H1 (cell line): ENCODE results near the gene DAP. TPM values are rescaled to one million over a fixed set of nuclear protein-coding genes. Genes with fewer than 3 reads are reported as not detected.

Experiments used
- CTCF ChIA-PET: fragments of 300-600 bp; sonication (Branson Sonifier 250); formaldehyde crosslinking; loops from one replicate; lab custom pipeline; 2021; ENCODE audit not compliant: partially characterized antibody; lab: Charles Lee
- POLR2A ChIA-PET: fragments of 300-600 bp; sonication (Branson Sonifier 250); formaldehyde crosslinking; loops from one replicate; lab custom pipeline; 2021; ENCODE audit warnings: inconsistent platforms; ENCODE audit not compliant: partially characterized antibody; lab: Charles Lee
- DNase-seq, 2 experiments: peaks; one replicate each; pipeline versions ENCODE4 v3.0.0 to v3.0.0-alpha.2; 2010 to 2022; ENCODE audit warnings: low spot score in 2 of 2, low read depth in 1 of 2, mixed read lengths in 1 of 2
- FAIRE-seq: peaks from 2 replicates; lab custom pipeline; 2011; peaks lifted over from hg19 to GRCh38; lab: Jason Lieb, UNC
- H2AFZ ChIP-seq: 2 replicates; pipeline ENCODE4 v1.8.1; 2012; ENCODE audit warnings: low read length, inconsistent platforms
- H2AK5ac ChIP-seq: 2 replicates; pipeline ENCODE4 v1.6.1; 2013; ENCODE audit warnings: low read depth, low read length
- H2BK120ac ChIP-seq: replicated peaks from 2 replicates; pipeline ENCODE3; 2013; ENCODE audit warnings: low read depth, low read length, inconsistent platforms
- H2BK12ac ChIP-seq: 2 replicates; pipeline ENCODE4 v1.6.1; 2013; ENCODE audit warnings: low read depth, low read length
- H2BK15ac ChIP-seq: 2 replicates; pipeline ENCODE4 v1.6.1; 2013; ENCODE audit warnings: low read length
- H2BK20ac ChIP-seq: 2 replicates; pipeline ENCODE4 v1.6.1; 2013; ENCODE audit warnings: low read length
- H2BK5ac ChIP-seq: 2 replicates; pipeline ENCODE4 v1.6.1; 2013; ENCODE audit warnings: low read depth, low read length
- H3K14ac ChIP-seq: 2 replicates; pipeline ENCODE4 v1.6.1; 2013; ENCODE audit warnings: inconsistent platforms; ENCODE audit not compliant: insufficient read length
- H3K18ac ChIP-seq: 2 replicates; pipeline ENCODE4 v1.6.1; 2013; ENCODE audit warnings: low read length; ENCODE audit errors: extremely low read depth
- H3K23ac ChIP-seq: 2 replicates; pipeline ENCODE4 v1.6.1; 2013; ENCODE audit warnings: inconsistent platforms; ENCODE audit not compliant: insufficient read length
- H3K23me2 ChIP-seq: 2 replicates; pipeline ENCODE4 v1.6.1; 2013; ENCODE audit warnings: low read depth, low read length
- H3K27ac ChIP-seq: 2 replicates; pipeline ENCODE4 v1.6.1; 2011; ENCODE audit warnings: low read depth, low read length, inconsistent platforms
- H3K27me3 ChIP-seq, 4 experiments: replicated peaks in 1 of 4; 1 replicate in 1 of 4; 2 replicates in 3 of 4; pipeline versions ENCODE4 v1.6.1 to v1.8.1; 2011 to 2013; ENCODE audit warnings: low read length in 3 of 4, mild to moderate bottlenecking in 3 of 4, inconsistent platforms in 2 of 4, mixed read lengths in 2 of 4, moderate library complexity in 1 of 4; ENCODE audit not compliant: control insufficient read depth in 3 of 4, insufficient read depth in 3 of 4; ENCODE audit errors: extremely low read depth in 1 of 4
- H3K36me3 ChIP-seq, 4 experiments: 2 replicates each; pipeline versions ENCODE4 v1.6.1 to v1.8.1; 2011 to 2013; ENCODE audit warnings: mild to moderate bottlenecking in 4 of 4, low read length in 3 of 4, moderate library complexity in 2 of 4, control low read depth in 1 of 4, inconsistent platforms in 1 of 4; ENCODE audit not compliant: insufficient read depth in 4 of 4, control insufficient read depth in 2 of 4
- H3K4ac ChIP-seq: replicated peaks from 2 replicates; pipeline ENCODE3; 2013; ENCODE audit warnings: low read length, low read depth, mixed read lengths, inconsistent platforms; ENCODE audit not compliant: insufficient read length
- H3K4me1 ChIP-seq, 4 experiments: replicated peaks in 1 of 4; 1 replicate in 1 of 4; 2 replicates in 3 of 4; pipeline versions ENCODE4 v1.6.1 to v1.8.1; 2011 to 2013; ENCODE audit warnings: low read length in 3 of 4, inconsistent platforms in 2 of 4, mixed read lengths in 1 of 4; ENCODE audit not compliant: insufficient read depth in 4 of 4, control insufficient read depth in 3 of 4
- H3K4me2 ChIP-seq, 2 experiments: 2 replicates each; pipeline versions ENCODE4 v1.6.1 to v1.8.1; 2011 to 2013; ENCODE audit warnings: low read depth in 2 of 2, low read length in 2 of 2, control low read depth in 1 of 2, inconsistent platforms in 1 of 2, mild to moderate bottlenecking in 1 of 2; ENCODE audit not compliant: insufficient read depth in 1 of 2
- H3K4me3 ChIP-seq, 4 experiments: fragments of 200-600, 300-600 bp in 1 of 4; sonication (generic), shearing (Covaris generic), sonication (Bioruptor Twin) in 1 of 4; 2 replicates each; pipeline versions ENCODE4 v1.5.1 to v1.8.1; 2011 to 2016; ENCODE audit warnings: low read length in 4 of 4, low read depth in 3 of 4, control low read depth in 2 of 4, inconsistent platforms in 2 of 4, mild to moderate bottlenecking in 2 of 4, mixed read lengths in 1 of 4, moderate library complexity in 1 of 4; ENCODE audit not compliant: insufficient read depth in 2 of 4; ENCODE audit errors: extremely low read depth in 1 of 4
- H3K56ac ChIP-seq: replicated peaks from 2 replicates; pipeline ENCODE3; 2013; ENCODE audit warnings: low read depth, mild to moderate bottlenecking, mixed read lengths, low read length, inconsistent platforms; ENCODE audit not compliant: insufficient read length
- H3K79me1 ChIP-seq: 2 replicates; pipeline ENCODE4 v1.6.1; 2013; ENCODE audit warnings: low read depth, low read length, control low read depth
- H3K79me2 ChIP-seq, 2 experiments: 2 replicates each; pipeline versions ENCODE4 v1.6.1 to v1.8.1; 2012 to 2013; ENCODE audit warnings: low read length in 2 of 2, mild to moderate bottlenecking in 2 of 2, inconsistent platforms in 1 of 2; ENCODE audit not compliant: insufficient read depth in 2 of 2, control insufficient read depth in 1 of 2
- H3K9ac ChIP-seq, 4 experiments: replicated peaks in 1 of 4; 1 replicate in 1 of 4; 2 replicates in 3 of 4; pipeline versions ENCODE4 v1.6.1 to v1.8.1; 2011 to 2013; ENCODE audit warnings: low read depth in 3 of 4, low read length in 3 of 4, control low read depth in 2 of 4, mild to moderate bottlenecking in 2 of 4, moderate library complexity in 2 of 4, inconsistent platforms in 1 of 4; ENCODE audit errors: extremely low read depth in 1 of 4
- H3K9me3 ChIP-seq, 2 experiments: 2 replicates each; pipeline versions ENCODE4 v1.6.1 to v1.8.1; 2012 to 2013; ENCODE audit warnings: mild to moderate bottlenecking in 2 of 2, moderate library complexity in 2 of 2, control low read depth in 1 of 2, inconsistent platforms in 1 of 2, low read depth in 1 of 2, low read length in 1 of 2, mixed read lengths in 1 of 2; ENCODE audit not compliant: insufficient read depth in 2 of 2
- H4K20me1 ChIP-seq, 2 experiments: replicated peaks in 1 of 2; 2 replicates each; pipeline versions ENCODE3 to v1.8.1; 2011 to 2013; ENCODE audit warnings: inconsistent platforms in 2 of 2, low read length in 2 of 2, mild to moderate bottlenecking in 1 of 2; ENCODE audit not compliant: insufficient read depth in 2 of 2, control insufficient read depth in 1 of 2
- H4K5ac ChIP-seq: 2 replicates; pipeline ENCODE4 v1.6.1; 2013; ENCODE audit warnings: low read length, low read depth, mixed read lengths, inconsistent platforms; ENCODE audit not compliant: insufficient read length
- H4K8ac ChIP-seq: 2 replicates; pipeline ENCODE4 v1.8.0; 2013; ENCODE audit warnings: mild to moderate bottlenecking, moderate library complexity, low read length, inconsistent platforms; ENCODE audit not compliant: insufficient read depth; ENCODE audit errors: extremely low read depth
- H4K91ac ChIP-seq: replicated peaks from 2 replicates; pipeline ENCODE3; 2013; ENCODE audit warnings: low read length, mixed read lengths, inconsistent platforms; ENCODE audit not compliant: insufficient read length
- ASH2L ChIP-seq: fragments of 200-600, 300-600 bp; sonication (generic); IDR thresholded peaks from one replicate; pipeline ENCODE4 v1.7.1; 2017; ENCODE audit warnings: low read length
- EP300 ChIP-seq, 2 experiments: IDR thresholded peaks; 1 replicate in 1 of 2; 2 replicates in 1 of 2; pipeline ENCODE4 v1.6.1; 2011 to 2012; ENCODE audit warnings: low read depth in 2 of 2, low read length in 2 of 2, mild to moderate bottlenecking in 2 of 2, borderline replicate concordance in 1 of 2, inconsistent platforms in 1 of 2, moderate library complexity in 1 of 2
- FOSL1 ChIP-seq: IDR thresholded peaks from 2 replicates; pipeline ENCODE4 v1.6.1; 2011; ENCODE audit warnings: mild to moderate bottlenecking, low read depth, low read length, moderate library complexity; ENCODE audit not compliant: insufficient read depth
- GABPA ChIP-seq: IDR thresholded peaks from 2 replicates; pipeline ENCODE4 v1.6.1; 2011; ENCODE audit warnings: mild to moderate bottlenecking, low read length, moderate library complexity, borderline replicate concordance; ENCODE audit not compliant: insufficient read depth
- KDM4A ChIP-seq: IDR thresholded peaks from one replicate; pipeline ENCODE4 v1.7.1; 2012; ENCODE audit warnings: low read depth, mild to moderate bottlenecking, moderate library complexity, low read length, inconsistent platforms; ENCODE audit not compliant: severe bottlenecking
- RFX5 ChIP-seq: IDR thresholded peaks from 2 replicates; pipeline ENCODE4 v1.6.1; 2011; ENCODE audit warnings: low read depth, low read length, improper control_type of control experiment, borderline replicate concordance
- SP1 ChIP-seq: IDR thresholded peaks from 2 replicates; pipeline ENCODE4 v1.6.1; 2011; ENCODE audit warnings: low read depth, low read length
- TCF12 ChIP-seq: IDR thresholded peaks from 2 replicates; pipeline ENCODE4 v1.6.1; 2011; ENCODE audit warnings: low read depth, mild to moderate bottlenecking, low read length
- WGBS, 2 experiments: shearing (Covaris generic) in 1 of 2; methylation state at CpG; one replicate each; pipeline versions ENCODE4 v1.1.6 to v1.1.7; 2013 to 2015; ENCODE audit warnings: low lambda C conversion rate in 2 of 2, mixed read lengths in 2 of 2, inconsistent platforms in 1 of 2, low coverage in 1 of 2, missing lambda C conversion rate in 1 of 2; ENCODE audit not compliant: insufficient replicate concordance in 2 of 2, insufficient coverage in 1 of 2, insufficient read length in 1 of 2; ENCODE audit errors: extremely low coverage in 1 of 2, missing lambda C conversion rate in 1 of 2; 5-methylcytosine and 5-hydroxymethylcytosine counted together
- polyA plus RNA-seq, 7 experiments: library from polyadenylated mRNA; depleted of rRNA in 3 of 7; stranded (reverse) in 5 of 7; unstranded in 2 of 7; fragments of >200 nt in 5 of 7; fragments of 200-250 nt in 2 of 7; gene quantifications; 1 replicate in 5 of 7; 2 replicates in 1 of 7; 4 replicates in 1 of 7; pipeline versions ENCODE4 v1.2.1 to v1.2.3, GENCODE V29; 2011 to 2013; ENCODE audit warnings: missing spikeins in 2 of 7, mixed read lengths in 2 of 7
- total RNA-seq: library from RNA; stranded (reverse); fragmentation: NEBNext Ultra II Directional; extraction: Animal tissue kit (Norgen Biotek cat#: 25700); gene quantifications from 2 replicates; pipeline ENCODE4 v1.2.1, GENCODE V29; 2021

The DAP gene
- total and polyA plus RNA-seq, 2 of the 8 experiments (the other 6 are each of a cell fraction or from before 2014, with no cell fraction given) = 26.2 to 44.4 TPM

DNA sequence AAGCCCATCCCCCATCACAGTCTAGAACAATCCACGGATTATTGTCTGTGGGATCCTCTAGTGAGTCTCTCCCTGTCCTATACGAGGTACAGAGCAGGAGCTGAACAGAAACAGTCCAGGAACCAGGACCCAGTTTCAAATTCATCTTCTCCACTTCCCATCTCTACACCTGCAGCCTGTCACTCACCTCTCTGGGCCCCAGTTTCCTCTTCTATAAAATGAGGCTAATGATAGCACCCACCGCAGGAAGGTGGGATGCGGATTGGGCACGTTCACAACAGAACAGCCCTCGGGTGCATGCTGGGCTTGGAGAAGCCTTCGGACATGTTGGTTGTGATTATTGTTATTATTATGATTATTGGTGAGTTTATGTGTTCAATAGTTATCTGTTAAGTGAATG lies 118.7 kb downstream of the DAP start:
- Histone ChIP-seq H3K56ac (no peak overlapping the region), H3K9ac (no peak overlapping the region), H2BK20ac (no peak overlapping the region), H3K23me2 (peaks cover 7% of the 10 kb centered on the region), H3K79me2 (peaks cover 7 to 44% of the 10 kb centered on the region in 2 experiments; a peak in 3 of 4 replicates), H3K27ac (no peak overlapping the region), H4K20me1 (peaks cover 0 to 2% of the 10 kb centered on the region in 2 experiments), H2AFZ (no peak overlapping the region), H3K27me3 (no peaks in the 10 kb centered on the region), H2BK12ac (no peak overlapping the region; the same call in 1 of the 2 replicates), H3K4me1 (peaks cover 4 to 16% (median 11%) of the 10 kb centered on the region in 4 experiments), H3K9me3 (no peaks in the 10 kb centered on the region), H2BK15ac (no peak overlapping the region), H3K79me1 (peaks cover 4% of the 10 kb centered on the region), H2AK5ac (no peak overlapping the region), H3K4me3 (no peak overlapping the region), H2BK120ac (no peak overlapping the region), H3K4me2 (no peak overlapping the region), H4K8ac (no peak overlapping the region), H4K5ac (no peak overlapping the region), H3K23ac (no peak overlapping the region), H3K14ac (no peak overlapping the region), H3K4ac (no peak overlapping the region), H2BK5ac (no peak overlapping the region), H3K18ac (no peak overlapping the region), H4K91ac (no peak overlapping the region), H3K36me3 (no peaks in the 10 kb centered on the region)
- no peak for DNase-seq
- CTCF ChIA-PET = interaction anchor here (4.7 kb wide), 1 partner anchor 14 kb away, joined by 16 read pairs; no protein-coding TSS in a partner anchor
- TF ChIP-seq FOSL1 (no peak), ASH2L (no peak), EP300 (IDR thresholded peaks at IDR 0.05; ENCODE audit: borderline replicate concordance in 1 of 2, low read depth in 2 of 2, low read length in 2 of 2) (no peak), GABPA (no peak), KDM4A (no peak), SP1 (no peak), TCF12 (no peak), RFX5 (no peak)
- FAIRE-seq = no peak
- POLR2A ChIA-PET = no interaction called here
- 74% methylated on average over 7 of the region's 7 CpGs; no CpG with 5 or more reads in 1 of the 2 experiments for WGBS, 2 experiments
